Fibroblast of lung (primary cell): ENCODE results near the gene PUDP. TPM values are rescaled to one million over a fixed set of nuclear protein-coding genes. Genes with fewer than 3 reads are reported as not detected.

Experiments used
- DNase-seq, 2 donors: peaks; one replicate each; pipeline versions ENCODE4 v3.0.0 to v3.0.0-alpha.2; 2010; ENCODE audit warnings: low read depth in 2 of 2
- H2AFZ ChIP-seq: 2 replicates; pipeline ENCODE4 v1.5.1; 2012; ENCODE audit warnings: low read length, control low read depth, inconsistent platforms
- H3K27ac ChIP-seq: 2 replicates; pipeline ENCODE4 v1.5.1; 2011; ENCODE audit warnings: low read length, control low read depth; ENCODE audit not compliant: insufficient read depth
- H3K27me3 ChIP-seq: 2 replicates; pipeline ENCODE4 v1.5.1; 2011; ENCODE audit warnings: mild to moderate bottlenecking, low read length; ENCODE audit not compliant: control insufficient read depth, insufficient read depth
- H3K36me3 ChIP-seq: 2 replicates; pipeline ENCODE4 v1.5.1; 2011; ENCODE audit warnings: low read length; ENCODE audit not compliant: control insufficient read depth, insufficient read depth
- H3K4me1 ChIP-seq: 2 replicates; pipeline ENCODE4 v1.5.1; 2011; ENCODE audit warnings: low read length; ENCODE audit not compliant: control insufficient read depth, insufficient read depth; ENCODE audit errors: extremely low read depth
- H3K4me2 ChIP-seq: 2 replicates; pipeline ENCODE4 v1.5.1; 2011; ENCODE audit warnings: low read length, control low read depth; ENCODE audit not compliant: insufficient read depth; ENCODE audit errors: extremely low read depth
- H3K4me3 ChIP-seq, 4 experiments: fragments of 200-600 bp in 1 of 4; sonication (generic) in 1 of 4; replicated peaks in 1 of 4; 2 replicates each; pipeline ENCODE4 v1.5.1; 2011 to 2016; ENCODE audit warnings: low read length in 4 of 4, low read depth in 3 of 4, mild to moderate bottlenecking in 3 of 4, control low read depth in 2 of 4, inconsistent platforms in 1 of 4, mixed read lengths in 1 of 4; ENCODE audit not compliant: insufficient read depth in 1 of 4; ENCODE audit errors: control extremely low read depth in 1 of 4
- H3K79me2 ChIP-seq: 2 replicates; pipeline ENCODE4 v1.5.1; 2012; ENCODE audit warnings: mild to moderate bottlenecking, low read length, inconsistent platforms; ENCODE audit not compliant: control insufficient read depth, insufficient read depth
- H3K9ac ChIP-seq: 2 replicates; pipeline ENCODE4 v1.5.1; 2011; ENCODE audit warnings: mild to moderate bottlenecking, low read length, control low read depth; ENCODE audit not compliant: insufficient read depth
- H3K9me3 ChIP-seq: 2 replicates; pipeline ENCODE4 v1.5.1; 2012; ENCODE audit warnings: low read depth, low read length; ENCODE audit not compliant: control insufficient read depth, insufficient read depth
- H4K20me1 ChIP-seq: 2 replicates; pipeline ENCODE4 v1.5.1; 2011; ENCODE audit warnings: low read length; ENCODE audit not compliant: control insufficient read depth, insufficient read depth; ENCODE audit errors: extremely low read depth
- EZH2 ChIP-seq: IDR thresholded peaks from 2 replicates; pipeline ENCODE4 v1.5.1; 2012; ENCODE audit warnings: low read length, control low read depth, mild to moderate bottlenecking; ENCODE audit errors: missing control alignments
- polyA plus RNA-seq, 2 donors: library from polyadenylated mRNA; depleted of rRNA in 1 of 2; stranded (reverse) in 1 of 2; unstranded in 1 of 2; fragments of >200 nt; gene quantifications; 2 replicates each; pipeline ENCODE4 v1.2.1, GENCODE V29; 2011 to 2012; ENCODE audit warnings: missing spikeins in 1 of 2
- total RNA-seq: library from RNA; depleted of rRNA; stranded (reverse); fragments of >200 nt; gene quantifications from 2 replicates; pipeline ENCODE4 v1.2.1, GENCODE V29; 2014
- TF ChIP-seq, protein P1 (sequence below), 2 donors: IDR thresholded peaks in 1 of 2; conservative IDR thresholded peaks in 1 of 2; 1 replicate in 1 of 2; 2 replicates in 1 of 2; pipeline ENCODE4 v1.5.1; 2011 to 2012; ENCODE audit warnings: low read length in 2 of 2, control low read depth in 1 of 2, inconsistent platforms in 1 of 2, low read depth in 1 of 2, mild to moderate bottlenecking in 1 of 2

Gene PUDP
- total and polyA plus RNA-seq, 2 donors (not counting 1 experiment from before 2014, with no cell fraction given) = 7.6 to 19.8 TPM

DNA sequence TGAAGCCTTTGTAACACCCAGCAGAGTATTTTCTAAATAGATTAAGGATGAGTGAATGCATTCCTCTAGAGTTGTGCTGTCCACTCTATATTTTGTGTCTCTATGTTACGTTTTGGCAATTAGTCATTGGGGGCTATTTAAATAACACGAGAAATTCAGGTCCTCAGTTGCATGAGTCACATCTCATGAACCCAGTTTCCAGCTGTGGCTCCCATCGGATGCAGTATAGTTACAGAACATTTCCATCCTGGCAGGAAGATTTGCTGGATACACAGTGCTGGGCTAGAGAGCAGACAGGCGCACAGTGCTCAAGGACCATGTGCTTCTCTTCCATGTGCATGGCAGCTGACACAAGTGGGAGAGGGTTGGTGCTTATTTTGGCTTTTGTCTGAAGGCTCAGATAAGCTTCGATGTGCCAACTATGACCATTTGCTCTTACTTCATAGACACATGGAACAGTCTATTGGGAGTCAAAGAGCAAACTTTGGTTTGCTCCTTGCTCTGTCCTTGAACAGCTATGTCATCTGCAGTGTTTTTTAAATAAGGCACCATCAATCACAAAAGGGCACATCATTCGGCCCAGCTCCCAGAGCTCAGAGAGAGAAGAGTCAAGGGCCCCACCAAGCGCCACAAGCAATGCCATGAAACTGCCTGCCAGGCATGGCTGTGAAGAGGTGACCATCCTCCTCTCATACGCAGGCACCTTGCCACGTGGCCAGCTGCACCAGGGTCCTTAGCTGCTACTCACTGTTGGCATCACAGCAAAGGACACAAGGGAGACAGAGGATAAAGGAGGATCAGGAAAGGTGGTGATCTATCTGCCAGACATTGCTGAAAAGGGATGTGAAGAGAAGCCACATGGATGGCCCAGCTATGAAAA is 8.5 kb downstream of the PUDP start:
- peak; percentile 76 to 84 for DNase-seq
- Histone ChIP-seq H3K27me3 (no peaks in the 10 kb centered on the region), H3K4me1 (peaks cover 8% of the 10 kb centered on the region), H3K79me2 (peaks cover 28% of the 10 kb centered on the region), H4K20me1 (no peaks in the 10 kb centered on the region), H3K27ac (peak overlapping the region; percentile 68), H3K9ac (no peak overlapping the region), H3K4me2 (peak overlapping the region; percentile 44), H2AFZ (no peak overlapping the region), H3K4me3 (no peak overlapping the region), H3K36me3 (no peaks in the 10 kb centered on the region), H3K9me3 (no peaks in the 10 kb centered on the region)
- TF ChIP-seq EZH2 = no peak
- TF ChIP-seq, protein P1, sequence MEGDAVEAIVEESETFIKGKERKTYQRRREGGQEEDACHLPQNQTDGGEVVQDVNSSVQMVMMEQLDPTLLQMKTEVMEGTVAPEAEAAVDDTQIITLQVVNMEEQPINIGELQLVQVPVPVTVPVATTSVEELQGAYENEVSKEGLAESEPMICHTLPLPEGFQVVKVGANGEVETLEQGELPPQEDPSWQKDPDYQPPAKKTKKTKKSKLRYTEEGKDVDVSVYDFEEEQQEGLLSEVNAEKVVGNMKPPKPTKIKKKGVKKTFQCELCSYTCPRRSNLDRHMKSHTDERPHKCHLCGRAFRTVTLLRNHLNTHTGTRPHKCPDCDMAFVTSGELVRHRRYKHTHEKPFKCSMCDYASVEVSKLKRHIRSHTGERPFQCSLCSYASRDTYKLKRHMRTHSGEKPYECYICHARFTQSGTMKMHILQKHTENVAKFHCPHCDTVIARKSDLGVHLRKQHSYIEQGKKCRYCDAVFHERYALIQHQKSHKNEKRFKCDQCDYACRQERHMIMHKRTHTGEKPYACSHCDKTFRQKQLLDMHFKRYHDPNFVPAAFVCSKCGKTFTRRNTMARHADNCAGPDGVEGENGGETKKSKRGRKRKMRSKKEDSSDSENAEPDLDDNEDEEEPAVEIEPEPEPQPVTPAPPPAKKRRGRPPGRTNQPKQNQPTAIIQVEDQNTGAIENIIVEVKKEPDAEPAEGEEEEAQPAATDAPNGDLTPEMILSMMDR (conservative IDR thresholded peaks at IDR 0.05 in 1 of 2, IDR thresholded peaks at IDR 0.05 in 1 of 2; ENCODE audit: low read depth in 1 of 2, low read length in 2 of 2) = no peak

- H3K36me3 ChIP-seq = no peaks in the 10 kb centered on the region
- H3K27ac ChIP-seq = no peak overlapping the region
- H2AFZ ChIP-seq = no peak overlapping the region
- H3K27me3 ChIP-seq = no peaks in the 10 kb centered on the region
- no peak overlapping the region for H3K9ac ChIP-seq
- no peak overlapping the region for H3K4me3 ChIP-seq
- peaks cover 20% of the 10 kb centered on the region for H3K4me1 ChIP-seq
- no peak for DNase-seq
- H3K79me2 ChIP-seq = peaks cover 32% of the 10 kb centered on the region
- no peaks in the 10 kb centered on the region for H4K20me1 ChIP-seq
- no peak overlapping the region for H3K4me2 ChIP-seq
- no peaks in the 10 kb centered on the region for H3K9me3 ChIP-seq
- TF ChIP-seq, protein P1 (conservative IDR thresholded peaks at IDR 0.05 in 1 of 2, IDR thresholded peaks at IDR 0.05 in 1 of 2; ENCODE audit: low read depth in 1 of 2, low read length in 2 of 2) = no peak
- TF ChIP-seq EZH2 = no peak
Measured at GRCh38 chrX:7134981-7135380, 13.0 kb downstream of the PUDP start.

DNA sequence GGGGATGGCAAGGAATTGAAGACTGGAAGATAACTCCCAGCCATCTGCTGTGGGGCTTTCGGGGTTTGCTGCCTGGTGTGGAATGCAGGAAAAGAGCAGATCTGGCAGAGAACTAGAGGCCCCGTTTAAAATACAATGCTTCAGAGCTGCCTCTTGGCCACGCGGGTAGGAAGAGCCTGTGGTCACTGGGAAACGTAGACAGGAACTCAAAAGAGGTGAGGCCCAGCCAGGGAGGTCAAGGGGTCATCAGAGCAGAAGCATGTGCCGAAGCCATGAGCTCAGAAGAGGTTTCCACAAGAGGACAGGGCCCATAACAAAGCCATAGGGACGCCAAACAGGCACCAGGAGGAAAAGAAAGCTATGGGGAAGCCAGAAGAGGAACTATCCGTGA is 14.9 kb downstream of the PUDP start:
- peak overlapping the region; percentile 44 for H3K4me2 ChIP-seq
- DNase-seq = peak in 1 of 2 donors; percentile 59
- no peak overlapping the region for H2AFZ ChIP-seq
- H3K9ac ChIP-seq = no peak overlapping the region
- H3K27me3 ChIP-seq = no peaks in the 10 kb centered on the region
- no peaks in the 10 kb centered on the region for H3K9me3 ChIP-seq
- H4K20me1 ChIP-seq = no peaks in the 10 kb centered on the region
- H3K4me1 ChIP-seq = peaks cover 12% of the 10 kb centered on the region
- H3K27ac ChIP-seq = peak overlapping the region; percentile 27
- TF ChIP-seq, protein P1 (conservative IDR thresholded peaks at IDR 0.05 in 1 of 2, IDR thresholded peaks at IDR 0.05 in 1 of 2; ENCODE audit: low read depth in 1 of 2, low read length in 2 of 2) = no peak
- no peak for TF ChIP-seq EZH2
- H3K36me3 ChIP-seq = no peaks in the 10 kb centered on the region
- peaks cover 30% of the 10 kb centered on the region for H3K79me2 ChIP-seq
- H3K4me3 ChIP-seq = no peak overlapping the region
